Bronchial epithelial cell (primary cell): ENCODE results near the gene CCDC9. TPM values are rescaled to one million over a fixed set of nuclear protein-coding genes. Genes with fewer than 3 reads are reported as not detected.

Experiments
- DNase-seq: peaks from one replicate; pipeline ENCODE4 v3.0.0-alpha.2; 2010; ENCODE audit warnings: low read depth
- FAIRE-seq: peaks from 2 replicates; lab custom pipeline; 2011; peaks lifted over from hg19 to GRCh38; lab: Jason Lieb, UNC
- H3K27me3 ChIP-seq: 2 replicates; pipeline ENCODE4 v1.5.1; 2011; ENCODE audit warnings: low read length; ENCODE audit not compliant: control insufficient read depth, insufficient read depth
- H3K36me3 ChIP-seq: 2 replicates; pipeline ENCODE4 v1.5.1; 2011; ENCODE audit warnings: low read length; ENCODE audit not compliant: control insufficient read depth, insufficient read depth
- H3K4me3 ChIP-seq: 2 replicates; pipeline ENCODE4 v1.5.1; 2011; ENCODE audit warnings: mild to moderate bottlenecking, low read depth, low read length, control low read depth
- CTCF ChIP-seq: IDR thresholded peaks from 2 replicates; pipeline ENCODE4 v1.5.1; 2011; ENCODE audit warnings: mild to moderate bottlenecking, moderate library complexity, low read length, control low read depth, inconsistent platforms; ENCODE audit not compliant: insufficient read depth, severe bottlenecking
- total RNA-seq: library from RNA; depleted of rRNA; stranded (reverse); fragments of >200 nt; gene quantifications from 2 replicates; pipeline ENCODE4 v1.2.1, GENCODE V29; 2014

CCDC9 gene
- total RNA-seq, 1 donor from 2014 or later = 3.7 TPM

DNA sequence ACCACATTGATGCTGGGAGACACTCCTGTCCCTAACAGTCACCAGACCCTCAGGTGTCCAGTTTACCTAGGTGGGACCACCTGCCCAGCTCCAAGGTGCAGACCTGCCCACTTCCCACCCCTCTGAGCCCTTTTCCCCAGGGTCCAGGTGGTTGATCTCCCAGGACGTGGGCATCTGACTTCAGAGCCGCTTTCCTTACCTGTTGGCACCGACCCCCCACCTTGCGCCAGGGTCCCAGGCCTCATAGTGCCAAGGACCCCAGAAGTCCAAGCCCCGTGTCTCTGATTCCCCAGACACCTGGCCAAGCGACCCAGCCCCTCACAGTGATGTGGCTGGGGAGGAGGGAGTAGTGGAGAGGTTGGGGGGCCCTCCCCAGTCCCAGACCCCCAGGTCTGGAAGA lies 15.8 kb upstream of the CCDC9 start:
- no peak for FAIRE-seq
- no peak for DNase-seq
- H3K4me3 ChIP-seq = no peak overlapping the region
- H3K36me3 ChIP-seq = no peaks in the 10 kb centered on the region
- H3K27me3 ChIP-seq = no peaks in the 10 kb centered on the region
- no peak for TF ChIP-seq CTCF

GRCh38 chr19:47240996-47241918 lies 15.1 kb upstream of the CCDC9 start:
- Histone ChIP-seq H3K36me3 (no peaks in the 10 kb centered on the region), H3K4me3 (no peak overlapping the region), H3K27me3 (no peaks in the 10 kb centered on the region)
- DNase-seq = peak; percentile 75
- TF ChIP-seq CTCF = no peak
- FAIRE-seq = peak; percentile 7

DNA sequence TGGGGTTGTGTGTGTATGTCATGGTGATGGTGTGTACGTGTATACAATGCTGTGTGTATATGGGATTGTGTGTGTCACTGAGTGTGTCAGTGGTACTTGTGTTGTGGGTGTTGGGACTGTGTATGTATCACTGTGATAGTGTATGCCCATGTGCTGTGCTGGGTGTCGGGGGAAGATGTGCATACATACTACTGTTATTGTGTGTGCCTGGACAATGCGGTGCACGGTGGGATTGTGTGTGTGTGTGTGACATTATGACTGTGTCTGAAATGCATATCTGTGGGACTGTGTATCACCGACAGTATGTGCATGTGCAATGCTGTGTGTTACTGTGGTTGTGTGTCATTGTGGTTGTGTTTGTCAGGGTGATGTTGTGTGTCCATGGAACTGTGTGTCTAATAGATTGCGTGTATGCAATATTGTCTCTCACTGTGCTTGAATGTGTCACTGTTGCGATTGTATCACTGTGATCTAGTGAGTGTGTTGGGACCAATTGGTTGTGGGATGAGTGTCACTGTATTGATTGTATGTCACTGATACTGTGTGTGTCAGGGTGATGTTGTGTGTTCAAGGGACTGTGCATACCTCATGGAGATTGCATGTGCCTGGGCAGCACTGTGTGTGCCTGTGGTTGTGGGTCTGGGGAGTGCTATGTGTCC lies 14.3 kb upstream of the CCDC9 start:
- FAIRE-seq (no peak), DNase-seq (no peak)
- Histone ChIP-seq H3K4me3 (no peak overlapping the region), H3K27me3 (no peaks in the 10 kb centered on the region), H3K36me3 (no peaks in the 10 kb centered on the region)
- no peak for TF ChIP-seq CTCF

DNA sequence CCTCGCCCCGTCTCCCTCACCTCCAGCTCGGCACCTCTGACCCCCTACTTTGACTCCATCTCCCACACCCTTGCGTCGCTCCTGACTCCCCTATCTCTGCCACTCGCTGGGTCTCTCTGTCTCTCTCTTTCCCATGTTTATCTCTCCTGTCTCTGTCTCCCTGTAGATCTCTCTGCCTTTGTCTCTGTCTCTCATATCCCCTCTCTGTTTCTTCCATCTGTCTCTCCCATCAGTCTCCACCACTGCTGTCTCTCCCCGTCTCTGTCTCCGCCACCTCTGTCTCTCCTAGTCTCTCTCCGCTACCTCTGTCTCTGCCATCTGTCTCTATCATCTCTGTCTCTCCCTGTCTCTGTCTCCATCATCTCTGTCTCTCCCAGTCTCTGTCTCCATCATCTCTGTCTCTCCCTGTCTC lies 13.0 kb upstream of the CCDC9 start:
- Histone ChIP-seq H3K27me3 (no peaks in the 10 kb centered on the region), H3K36me3 (no peaks in the 10 kb centered on the region), H3K4me3 (peak overlapping the region; percentile 50)
- FAIRE-seq = no peak
- no peak for TF ChIP-seq CTCF
- DNase-seq = no peak

DNA sequence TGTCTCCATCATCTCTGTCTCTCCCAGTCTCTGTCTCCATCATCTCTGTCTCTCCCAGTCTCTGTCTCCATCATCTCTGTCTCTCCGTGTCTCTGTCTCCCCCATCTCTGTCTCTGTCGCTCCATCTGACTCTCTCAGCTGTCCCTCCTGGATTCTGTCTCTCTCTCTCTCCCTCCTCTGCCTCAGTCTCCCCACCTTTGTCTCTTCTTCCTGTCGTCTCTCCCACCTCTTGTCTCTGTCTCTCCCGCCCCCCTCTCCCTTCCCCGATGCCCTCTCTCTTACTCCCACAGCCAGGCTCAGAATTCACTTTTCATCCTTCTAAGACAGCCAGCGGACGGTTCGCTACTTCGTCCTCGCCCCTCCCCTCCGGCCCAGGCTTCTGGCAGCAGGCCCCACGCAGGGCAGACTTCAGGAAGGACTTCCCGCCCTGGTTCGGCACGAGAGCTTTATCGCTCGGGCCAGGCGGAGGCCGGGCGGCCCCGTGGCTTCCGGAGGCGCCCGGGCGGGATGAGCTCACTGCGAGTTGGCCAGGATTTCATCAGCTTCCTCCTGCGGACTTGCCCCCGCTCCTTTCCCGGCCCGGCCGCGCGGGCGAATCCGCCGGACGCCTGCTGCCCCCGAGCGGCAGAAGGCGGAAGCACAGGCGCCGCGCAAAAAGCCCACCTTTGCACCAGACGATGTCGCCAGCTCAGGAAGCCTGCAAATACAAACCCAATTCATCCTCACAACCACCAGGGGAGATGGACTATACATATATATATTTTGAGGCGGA lies 12.4 kb upstream of the CCDC9 start:
- peak; percentile 95 for TF ChIP-seq CTCF
- no peaks in the 10 kb centered on the region for H3K36me3 ChIP-seq
- peak; percentile 81 for DNase-seq
- H3K27me3 ChIP-seq = no peaks in the 10 kb centered on the region
- peak overlapping the region; percentile 50 for H3K4me3 ChIP-seq
- FAIRE-seq = no peak
